NT2/D1 (cell line): ENCODE data around the gene TMEM163.

Experiments used
- YY1 ChIP-seq: IDR thresholded peaks from 2 replicates; pipeline ENCODE4 v1.6.1; 2011; ENCODE audit not compliant: insufficient read length, insufficient read depth
- ZNF274 ChIP-seq: IDR thresholded peaks from 2 replicates; pipeline ENCODE4 v1.6.1; 2011; ENCODE audit warnings: mild to moderate bottlenecking, low read depth, low read length

DNA sequence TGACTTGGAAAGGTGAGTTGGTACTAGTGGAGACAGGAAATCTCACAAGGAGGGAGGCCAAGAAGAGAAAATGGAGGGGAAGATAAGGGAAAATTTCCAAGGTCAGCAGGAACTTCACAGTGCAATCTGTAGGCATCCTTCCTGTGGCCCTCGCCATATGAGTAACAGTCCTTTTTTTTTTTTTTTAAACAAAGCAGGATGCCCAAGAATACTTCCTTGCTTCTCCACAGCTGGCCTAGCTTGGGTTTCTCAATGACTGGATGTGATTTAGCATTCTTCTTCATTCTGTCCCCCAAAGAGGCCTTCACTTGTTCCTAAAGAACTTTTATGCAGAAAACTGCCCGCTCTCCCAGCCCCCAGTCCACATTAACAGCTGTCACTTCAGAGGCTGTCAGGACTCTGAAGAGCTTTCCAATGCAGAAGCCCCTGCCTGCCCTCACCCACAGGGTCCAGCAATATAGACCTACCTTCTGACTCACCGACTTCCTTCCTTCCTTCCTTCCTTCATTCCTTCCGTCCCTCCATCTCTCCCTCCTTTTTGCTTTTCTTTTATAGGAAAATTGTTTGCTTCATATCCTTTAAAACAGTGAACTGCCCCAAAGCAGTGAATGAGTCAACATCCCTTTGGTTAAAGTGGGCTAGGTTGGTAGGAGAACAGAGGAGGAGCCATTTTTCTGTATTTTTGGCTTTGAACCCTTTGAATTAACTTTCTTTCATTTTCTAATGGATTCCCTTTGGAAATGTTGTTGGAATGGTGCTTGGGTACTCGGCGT is 292.9 kb downstream of the TMEM163 start:
- TF ChIP-seq YY1 (no peak), ZNF274 (no peak)
